ENCODE data around the gene MGAT5B. TPM values are rescaled to one million over a fixed set of nuclear protein-coding genes. Genes with fewer than 3 reads are reported as not detected.
A peak's percentile ranks its signal among the peaks of the same experiment; 100 is the strongest.

MGAT5B gene
- total and polyA plus RNA-seq, 2 experiments from 2014 or later: 1.6 to 10.0 TPM

DNA sequence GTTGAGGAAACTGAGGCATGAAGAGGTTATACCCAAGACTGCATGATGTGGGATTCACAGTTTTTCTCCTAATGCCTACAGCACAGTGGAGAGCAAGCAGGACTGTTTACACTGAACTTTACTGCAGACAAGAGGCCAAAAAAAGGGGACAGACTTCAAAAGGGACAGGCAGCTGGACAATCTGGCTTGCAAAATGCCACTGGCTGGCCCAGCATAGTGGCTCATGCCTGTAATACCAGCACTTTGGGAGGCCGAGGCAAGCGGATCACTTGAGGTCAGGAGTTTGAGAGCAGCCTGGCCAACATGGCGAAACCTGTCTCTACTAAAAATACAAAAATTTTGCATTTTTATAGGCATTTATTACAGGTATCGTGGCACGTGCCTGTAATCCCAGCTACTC, 2.0 kb upstream of the MGAT5B start (continued):
- no peak for TF ChIP-seq CTCF (conservative IDR thresholded peaks at IDR 0.05; ENCODE audit: low read depth in 2 of 2)
- TF ChIP-seq, protein P1, sequence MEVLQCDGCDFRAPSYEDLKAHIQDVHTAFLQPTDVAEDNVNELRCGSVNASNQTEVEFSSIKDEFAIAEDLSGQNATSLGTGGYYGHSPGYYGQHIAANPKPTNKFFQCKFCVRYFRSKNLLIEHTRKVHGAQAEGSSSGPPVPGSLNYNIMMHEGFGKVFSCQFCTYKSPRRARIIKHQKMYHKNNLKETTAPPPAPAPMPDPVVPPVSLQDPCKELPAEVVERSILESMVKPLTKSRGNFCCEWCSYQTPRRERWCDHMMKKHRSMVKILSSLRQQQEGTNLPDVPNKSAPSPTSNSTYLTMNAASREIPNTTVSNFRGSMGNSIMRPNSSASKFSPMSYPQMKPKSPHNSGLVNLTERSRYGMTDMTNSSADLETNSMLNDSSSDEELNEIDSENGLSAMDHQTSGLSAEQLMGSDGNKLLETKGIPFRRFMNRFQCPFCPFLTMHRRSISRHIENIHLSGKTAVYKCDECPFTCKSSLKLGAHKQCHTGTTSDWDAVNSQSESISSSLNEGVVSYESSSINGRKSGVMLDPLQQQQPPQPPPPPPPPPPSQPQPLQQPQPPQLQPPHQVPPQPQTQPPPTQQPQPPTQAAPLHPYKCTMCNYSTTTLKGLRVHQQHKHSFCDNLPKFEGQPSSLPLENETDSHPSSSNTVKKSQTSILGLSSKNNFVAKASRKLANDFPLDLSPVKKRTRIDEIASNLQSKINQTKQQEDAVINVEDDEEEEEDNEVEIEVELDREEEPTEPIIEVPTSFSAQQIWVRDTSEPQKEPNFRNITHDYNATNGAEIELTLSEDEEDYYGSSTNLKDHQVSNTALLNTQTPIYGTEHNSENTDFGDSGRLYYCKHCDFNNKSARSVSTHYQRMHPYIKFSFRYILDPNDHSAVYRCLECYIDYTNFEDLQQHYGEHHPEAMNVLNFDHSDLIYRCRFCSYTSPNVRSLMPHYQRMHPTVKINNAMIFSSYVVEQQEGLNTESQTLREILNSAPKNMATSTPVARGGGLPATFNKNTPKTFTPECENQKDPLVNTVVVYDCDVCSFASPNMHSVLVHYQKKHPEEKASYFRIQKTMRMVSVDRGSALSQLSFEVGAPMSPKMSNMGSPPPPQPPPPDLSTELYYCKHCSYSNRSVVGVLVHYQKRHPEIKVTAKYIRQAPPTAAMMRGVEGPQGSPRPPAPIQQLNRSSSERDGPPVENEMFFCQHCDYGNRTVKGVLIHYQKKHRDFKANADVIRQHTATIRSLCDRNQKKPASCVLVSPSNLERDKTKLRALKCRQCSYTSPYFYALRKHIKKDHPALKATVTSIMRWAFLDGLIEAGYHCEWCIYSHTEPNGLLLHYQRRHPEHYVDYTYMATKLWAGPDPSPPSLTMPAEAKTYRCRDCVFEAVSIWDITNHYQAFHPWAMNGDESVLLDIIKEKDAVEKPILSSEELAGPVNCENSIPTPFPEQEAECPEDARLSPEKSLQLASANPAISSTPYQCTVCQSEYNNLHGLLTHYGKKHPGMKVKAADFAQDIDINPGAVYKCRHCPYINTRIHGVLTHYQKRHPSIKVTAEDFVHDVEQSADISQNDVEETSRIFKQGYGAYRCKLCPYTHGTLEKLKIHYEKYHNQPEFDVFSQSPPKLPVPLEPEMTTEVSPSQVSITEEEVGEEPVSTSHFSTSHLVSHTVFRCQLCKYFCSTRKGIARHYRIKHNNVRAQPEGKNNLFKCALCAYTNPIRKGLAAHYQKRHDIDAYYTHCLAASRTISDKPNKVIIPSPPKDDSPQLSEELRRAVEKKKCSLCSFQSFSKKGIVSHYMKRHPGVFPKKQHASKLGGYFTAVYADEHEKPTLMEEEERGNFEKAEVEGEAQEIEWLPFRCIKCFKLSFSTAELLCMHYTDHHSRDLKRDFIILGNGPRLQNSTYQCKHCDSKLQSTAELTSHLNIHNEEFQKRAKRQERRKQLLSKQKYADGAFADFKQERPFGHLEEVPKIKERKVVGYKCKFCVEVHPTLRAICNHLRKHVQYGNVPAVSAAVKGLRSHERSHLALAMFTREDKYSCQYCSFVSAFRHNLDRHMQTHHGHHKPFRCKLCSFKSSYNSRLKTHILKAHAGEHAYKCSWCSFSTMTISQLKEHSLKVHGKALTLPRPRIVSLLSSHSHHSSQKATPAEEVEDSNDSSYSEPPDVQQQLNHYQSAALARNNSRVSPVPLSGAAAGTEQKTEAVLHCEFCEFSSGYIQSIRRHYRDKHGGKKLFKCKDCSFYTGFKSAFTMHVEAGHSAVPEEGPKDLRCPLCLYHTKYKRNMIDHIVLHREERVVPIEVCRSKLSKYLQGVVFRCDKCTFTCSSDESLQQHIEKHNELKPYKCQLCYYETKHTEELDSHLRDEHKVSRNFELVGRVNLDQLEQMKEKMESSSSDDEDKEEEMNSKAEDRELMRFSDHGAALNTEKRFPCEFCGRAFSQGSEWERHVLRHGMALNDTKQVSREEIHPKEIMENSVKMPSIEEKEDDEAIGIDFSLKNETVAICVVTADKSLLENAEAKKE (CRISPR knock-in tag; IDR thresholded peaks at IDR 0.05): no peak
- TF ChIP-seq, protein P2, sequence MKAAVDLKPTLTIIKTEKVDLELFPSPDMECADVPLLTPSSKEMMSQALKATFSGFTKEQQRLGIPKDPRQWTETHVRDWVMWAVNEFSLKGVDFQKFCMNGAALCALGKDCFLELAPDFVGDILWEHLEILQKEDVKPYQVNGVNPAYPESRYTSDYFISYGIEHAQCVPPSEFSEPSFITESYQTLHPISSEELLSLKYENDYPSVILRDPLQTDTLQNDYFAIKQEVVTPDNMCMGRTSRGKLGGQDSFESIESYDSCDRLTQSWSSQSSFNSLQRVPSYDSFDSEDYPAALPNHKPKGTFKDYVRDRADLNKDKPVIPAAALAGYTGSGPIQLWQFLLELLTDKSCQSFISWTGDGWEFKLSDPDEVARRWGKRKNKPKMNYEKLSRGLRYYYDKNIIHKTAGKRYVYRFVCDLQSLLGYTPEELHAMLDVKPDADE (IDR thresholded peaks at IDR 0.05): no peak

GRCh38 chr17:76866774-76867577, 1.2 kb upstream of the MGAT5B start:
- Histone ChIP-seq H3K4me3 (peak overlapping the region; percentile 64; the same call in 1 of the 2 replicates), H2AFZ (peak overlapping the region; percentile 98), H4K20me1 (replicated peaks; ENCODE audit: insufficient read depth) (0 out of 2 replicates have a peak, but pooled peaks cover 7% of the 10 kb centered on the region), H3F3A (replicated peaks; ENCODE audit: low read depth) (no peaks in the 10 kb centered on the region), H3K4me2 (peak overlapping the region; percentile 90), H3K27ac (ENCODE audit: low read depth) (no peak overlapping the region), H3K4me1 (ENCODE audit: insufficient read depth) (peaks cover 12% of the 10 kb centered on the region; the same call in 1 of the 2 replicates), H3K36me3 (ENCODE audit: insufficient read depth) (no peaks in the 10 kb centered on the region), H3K27me3 (ENCODE audit: insufficient read depth) (peaks cover 28% of the 10 kb centered on the region), H3K9me2 (ENCODE audit: insufficient read depth) (no peaks in the 10 kb centered on the region), H3K79me2 (replicated peaks; ENCODE audit: insufficient read depth) (no peaks in the 10 kb centered on the region)
- H3K9me3 Mint-ChIP-seq: no peaks in the 10 kb centered on the region
- no peaks in the 10 kb centered on the region for H3K36me3 Mint-ChIP-seq (ENCODE audit: low read depth)
- H3K4me1 Mint-ChIP-seq: peaks cover 12% of the 10 kb centered on the region
- ATAC-seq (no peak), DNase-seq (ENCODE audit: low spot score) (no peak)
- peak overlapping the region; percentile 81; the same call in 2 of the 3 replicates for H3K4me3 Mint-ChIP-seq
- no peak overlapping the region for H3K27ac Mint-ChIP-seq
- H3K27me3 Mint-ChIP-seq (ENCODE audit: insufficient read depth, low read depth, poor library complexity): peaks cover 22% of the 10 kb centered on the region
- TF ChIP-seq NANOG (IDR thresholded peaks at IDR 0.05; ENCODE audit: borderline replicate concordance) (no peak), ZNF114 (CRISPR knock-in tag; IDR thresholded peaks at IDR 0.05) (no peak), STAT1 (IDR thresholded peaks at IDR 0.05; ENCODE audit: unreplicated experiment) (no peak), CREB1 (CRISPR knock-in tag; IDR thresholded peaks at IDR 0.05; ENCODE audit: low read depth) (no peak)
- TF ChIP-seq, protein P3, sequence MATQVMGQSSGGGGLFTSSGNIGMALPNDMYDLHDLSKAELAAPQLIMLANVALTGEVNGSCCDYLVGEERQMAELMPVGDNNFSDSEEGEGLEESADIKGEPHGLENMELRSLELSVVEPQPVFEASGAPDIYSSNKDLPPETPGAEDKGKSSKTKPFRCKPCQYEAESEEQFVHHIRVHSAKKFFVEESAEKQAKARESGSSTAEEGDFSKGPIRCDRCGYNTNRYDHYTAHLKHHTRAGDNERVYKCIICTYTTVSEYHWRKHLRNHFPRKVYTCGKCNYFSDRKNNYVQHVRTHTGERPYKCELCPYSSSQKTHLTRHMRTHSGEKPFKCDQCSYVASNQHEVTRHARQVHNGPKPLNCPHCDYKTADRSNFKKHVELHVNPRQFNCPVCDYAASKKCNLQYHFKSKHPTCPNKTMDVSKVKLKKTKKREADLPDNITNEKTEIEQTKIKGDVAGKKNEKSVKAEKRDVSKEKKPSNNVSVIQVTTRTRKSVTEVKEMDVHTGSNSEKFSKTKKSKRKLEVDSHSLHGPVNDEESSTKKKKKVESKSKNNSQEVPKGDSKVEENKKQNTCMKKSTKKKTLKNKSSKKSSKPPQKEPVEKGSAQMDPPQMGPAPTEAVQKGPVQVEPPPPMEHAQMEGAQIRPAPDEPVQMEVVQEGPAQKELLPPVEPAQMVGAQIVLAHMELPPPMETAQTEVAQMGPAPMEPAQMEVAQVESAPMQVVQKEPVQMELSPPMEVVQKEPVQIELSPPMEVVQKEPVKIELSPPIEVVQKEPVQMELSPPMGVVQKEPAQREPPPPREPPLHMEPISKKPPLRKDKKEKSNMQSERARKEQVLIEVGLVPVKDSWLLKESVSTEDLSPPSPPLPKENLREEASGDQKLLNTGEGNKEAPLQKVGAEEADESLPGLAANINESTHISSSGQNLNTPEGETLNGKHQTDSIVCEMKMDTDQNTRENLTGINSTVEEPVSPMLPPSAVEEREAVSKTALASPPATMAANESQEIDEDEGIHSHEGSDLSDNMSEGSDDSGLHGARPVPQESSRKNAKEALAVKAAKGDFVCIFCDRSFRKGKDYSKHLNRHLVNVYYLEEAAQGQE (IDR thresholded peaks at IDR 0.05; ENCODE audit: unreplicated experiment): no peak
